Fibroblast of villous mesenchyme (primary cell): ENCODE data around the gene CYB5R4. TPM values are rescaled to one million over a fixed set of nuclear protein-coding genes. Genes with fewer than 3 reads are reported as not detected.
"Not testable (repeated sequence)": the region's sequence is repeated elsewhere in the genome, so short reads cannot be mapped to it uniquely, and the experiment has no call there.

Experiments used
- DNase-seq: peaks from one replicate; pipeline ENCODE4 v3.0.0-alpha.2; 2010; ENCODE audit warnings: low read depth
- H3K4me3 ChIP-seq: 2 replicates; pipeline ENCODE4 v1.5.1; 2011; ENCODE audit warnings: low read depth, mild to moderate bottlenecking, low read length
- CTCF ChIP-seq: IDR thresholded peaks from 2 replicates; pipeline ENCODE4 v1.5.1; 2012; ENCODE audit warnings: low read depth, mild to moderate bottlenecking, low read length; ENCODE audit not compliant: insufficient read depth
- total RNA-seq: library from RNA; depleted of rRNA; stranded (reverse); fragments of >200 nt; gene quantifications from 2 replicates; pipeline ENCODE4 v1.2.3, GENCODE V29; 2012

CYB5R4 gene
- total RNA-seq, 1 donor = 9.9 TPM

- TF ChIP-seq CTCF = no peak
- DNase-seq = no peak
- H3K4me3 ChIP-seq = no peak overlapping the region
Observed at GRCh38 chr6:83921315-83921714, 61.8 kb downstream of the CYB5R4 start.

- peak; percentile 7 for DNase-seq
- H3K4me3 ChIP-seq = no peak overlapping the region
- no peak for TF ChIP-seq CTCF
Observed at GRCh38 chr6:83927470-83927869, 68.0 kb downstream of the CYB5R4 start.

- H3K4me3 ChIP-seq = no peak overlapping the region
- no peak for DNase-seq
- no peak for TF ChIP-seq CTCF
Observed at GRCh38 chr6:83928286-83928685, 68.8 kb downstream of the CYB5R4 start.

DNA sequence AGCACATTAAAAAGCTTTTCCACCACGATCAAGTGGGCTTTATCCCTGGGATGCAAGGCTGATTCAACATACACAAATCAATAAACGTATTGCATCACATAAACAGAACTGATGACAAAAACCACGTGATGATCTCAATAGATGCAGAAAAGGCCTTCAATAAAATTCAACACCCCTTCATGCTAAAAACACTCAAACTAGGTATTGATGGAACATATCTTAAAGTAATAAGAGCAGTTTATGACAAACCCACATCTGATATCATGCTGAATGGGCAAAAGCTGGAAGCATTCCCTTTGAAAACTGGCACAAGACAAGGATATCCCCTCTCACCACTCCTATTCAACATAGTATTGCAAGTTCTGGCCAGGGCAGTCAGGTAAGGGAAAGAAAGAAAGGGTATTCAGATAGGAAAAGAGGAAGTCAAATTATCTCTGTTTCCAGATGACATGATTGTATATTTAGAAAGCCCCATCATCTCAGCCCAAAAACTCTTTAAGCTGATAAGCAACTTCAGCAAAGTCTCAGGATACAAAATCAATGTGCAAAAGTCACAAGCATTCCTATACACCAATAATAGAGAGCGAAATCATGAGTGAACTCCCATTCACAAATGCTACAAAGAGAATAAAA is 86.8 kb downstream of the CYB5R4 start:
- not testable (repeated sequence) for DNase-seq, H3K4me3 ChIP-seq

DNA sequence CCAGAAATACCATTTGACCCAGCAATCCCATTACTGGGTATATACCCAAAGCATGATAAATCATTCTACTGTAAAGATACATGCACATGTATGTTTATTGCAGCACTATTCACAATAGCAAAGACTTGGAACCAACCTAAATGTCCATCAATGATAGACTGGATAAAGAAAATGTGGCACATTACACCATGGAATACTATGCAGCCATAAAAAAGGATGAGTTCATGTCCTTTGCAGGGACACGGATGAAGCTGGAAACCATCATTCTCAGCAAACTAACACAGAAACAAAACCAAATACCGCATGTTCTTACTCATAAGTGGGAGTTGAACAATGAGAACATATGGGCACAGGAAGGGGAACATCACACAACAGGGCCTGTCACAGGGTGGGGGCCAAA is 88.5 kb downstream of the CYB5R4 start:
- not testable (repeated sequence) for DNase-seq, H3K4me3 ChIP-seq

DNA sequence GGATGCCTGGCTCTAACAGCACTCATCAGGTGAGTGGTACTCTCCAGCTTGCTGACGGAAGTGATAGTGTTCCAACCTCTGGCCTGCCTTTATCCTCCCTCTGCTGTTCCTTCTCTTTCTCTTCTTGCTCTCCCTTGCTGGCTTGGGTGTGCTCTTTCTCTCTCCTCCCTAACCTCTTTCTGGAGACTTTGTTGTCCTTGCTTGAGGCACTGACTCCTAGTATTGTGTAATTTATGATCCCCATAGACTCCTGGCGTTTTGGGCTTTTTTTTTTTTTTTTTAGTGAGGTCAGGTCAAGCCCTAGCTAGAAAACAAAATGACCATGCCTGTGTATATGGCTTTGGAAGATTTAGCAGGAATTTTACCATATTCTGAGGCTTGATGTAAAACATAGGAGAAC is 89.4 kb downstream of the CYB5R4 start:
- TF ChIP-seq CTCF = no peak
- H3K4me3 ChIP-seq = no peak overlapping the region
- DNase-seq = peak; percentile 32

- not testable (repeated sequence) for H3K4me3 ChIP-seq, DNase-seq
Observed at GRCh38 chr6:83951423-83951822, 91.9 kb downstream of the CYB5R4 start.

GRCh38 chr6:83952830-83953229 is 93.3 kb downstream of the CYB5R4 start:
- H3K4me3 ChIP-seq = no peak overlapping the region
- TF ChIP-seq CTCF = no peak
- DNase-seq = no peak
